Left ventricle myocardium inferior (tissue), 1 donor: Measurements from ENCODE around the gene MACROD2. TPM values are rescaled to one million over a fixed set of nuclear protein-coding genes. Genes with fewer than 3 reads are reported as not detected.

Experiments
- DNase-seq: peaks from one replicate; pipeline ENCODE4 v3.0.0-alpha.2; 2020
- H3K27ac ChIP-seq: fragments of 200-600 bp; replicated peaks from 2 replicates; pipeline ENCODE4 v1.8.0; 2021
- H3K27me3 ChIP-seq: fragments of 200-600 bp; 2 replicates; pipeline ENCODE4 v1.8.0; 2021; ENCODE audit warnings: low read depth
- H3K36me3 ChIP-seq: fragments of 200-600 bp; 2 replicates; pipeline ENCODE4 v1.8.0; 2021
- H3K4me1 ChIP-seq: fragments of 200-600 bp; 2 replicates; pipeline ENCODE4 v1.8.0; 2021
- H3K4me3 ChIP-seq: fragments of 200-600 bp; 2 replicates; pipeline ENCODE4 v1.8.0; 2021; ENCODE audit warnings: mild to moderate bottlenecking, moderate library complexity
- H3K9me3 ChIP-seq: fragments of 200-600 bp; replicated peaks from 2 replicates; pipeline ENCODE4 v1.8.0; 2021
- CTCF ChIP-seq: fragments of 200-600 bp; IDR thresholded peaks from 2 replicates; pipeline ENCODE4 v1.8.0; 2021; ENCODE audit warnings: antibody characterized with exemption, mild to moderate bottlenecking, borderline replicate concordance
- intact Hi-C: fragments of 100-400 bp; cut with micrococcal nuclease; formaldehyde crosslinking; loops from one replicate; pipeline ENCODE4 v1.11.0; 2022
- total RNA-seq: library from RNA; stranded (reverse); fragmentation: NEBNext Ultra II Directional; extraction: Animal tissue kit (Norgen Biotek cat#: 25700); gene quantifications from one replicate; pipeline ENCODE4 v1.2.1, GENCODE V29; 2021
- donor health status: DM: no; HTN: yes; CAD: no; lungs with severe emphysema.

Gene MACROD2
- total RNA-seq, 1 donor from 2014 or later = 3.6 TPM

DNA sequence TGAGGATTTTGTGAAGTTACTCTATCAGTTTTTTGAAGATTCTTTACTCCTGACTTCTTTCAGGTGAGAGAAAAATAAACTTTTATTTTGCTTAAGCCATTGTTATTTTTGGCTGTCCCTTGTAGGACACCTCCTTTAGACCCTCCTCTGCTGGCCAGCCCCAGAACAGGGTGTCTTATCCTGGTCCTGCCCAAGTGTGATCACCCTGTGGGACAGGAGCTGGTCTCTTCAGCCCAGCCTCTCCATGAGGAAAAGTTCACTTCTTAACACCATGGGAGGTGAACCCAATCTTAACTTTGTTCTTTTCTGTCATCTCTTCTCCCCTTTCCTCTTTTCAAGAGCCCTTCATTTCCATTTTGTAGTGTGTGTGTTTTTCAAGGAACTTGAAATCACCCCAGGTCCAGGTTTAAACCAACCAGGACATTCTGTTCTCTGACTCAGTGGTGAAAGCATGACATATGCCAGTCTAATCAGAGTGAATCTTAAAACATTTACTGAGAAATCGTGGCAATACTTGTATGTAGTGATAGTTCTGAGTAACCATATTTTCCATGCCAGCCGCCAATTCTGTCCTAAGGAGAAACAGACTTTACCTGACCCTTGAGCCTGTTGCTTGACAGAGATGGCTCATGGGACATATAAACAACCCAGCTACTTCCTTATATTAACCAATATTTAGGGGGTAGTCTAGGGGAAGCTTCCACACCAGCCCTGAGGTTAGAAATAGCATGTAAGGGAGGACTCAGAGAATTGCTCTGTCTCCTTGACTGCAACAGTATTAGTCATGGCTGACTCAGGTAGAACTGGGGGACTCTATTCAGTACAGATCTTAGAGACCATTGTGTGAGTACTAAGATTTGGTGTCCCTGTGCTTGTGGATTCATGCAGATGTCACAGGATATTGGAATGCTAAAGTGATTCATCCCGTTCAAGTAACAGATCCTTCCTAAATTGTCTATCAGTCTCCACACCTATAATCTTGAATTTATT is 293.3 kb downstream of the MACROD2 start:
- no peaks in the 10 kb centered on the region for H3K4me1 ChIP-seq
- no peak overlapping the region for H3K27ac ChIP-seq
- no peaks in the 10 kb centered on the region for H3K27me3 ChIP-seq
- H3K9me3 ChIP-seq = no peaks in the 10 kb centered on the region
- H3K4me3 ChIP-seq = no peak overlapping the region
- H3K36me3 ChIP-seq = no peaks in the 10 kb centered on the region
- no peak for TF ChIP-seq CTCF
- intact Hi-C loops = no loop called here
- no peak for DNase-seq

DNA sequence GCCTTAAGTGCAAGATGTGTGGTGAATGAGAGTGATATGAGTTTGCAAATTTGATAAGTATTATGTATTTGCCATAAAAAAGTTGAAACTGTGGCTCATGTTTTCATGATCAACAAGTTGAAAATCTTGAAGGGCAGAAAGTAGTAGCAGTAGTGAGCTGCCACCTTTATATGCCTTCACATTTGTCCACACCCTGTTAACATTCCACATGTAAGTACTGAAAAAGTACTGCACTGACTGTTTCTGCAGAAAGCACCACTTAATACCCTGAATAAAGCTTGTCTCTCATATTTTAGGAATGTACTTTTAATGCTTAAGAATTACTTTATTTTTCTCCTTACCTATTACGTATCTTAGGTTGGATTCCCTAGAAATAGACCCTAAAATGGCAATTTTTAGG is 296.2 kb downstream of the MACROD2 start:
- Histone ChIP-seq H3K27ac (no peak overlapping the region), H3K4me1 (no peaks in the 10 kb centered on the region), H3K9me3 (no peaks in the 10 kb centered on the region), H3K4me3 (no peak overlapping the region), H3K27me3 (no peaks in the 10 kb centered on the region), H3K36me3 (no peaks in the 10 kb centered on the region)
- TF ChIP-seq CTCF = no peak
- no peak for DNase-seq
- intact Hi-C loops = no loop called here

- intact Hi-C loops = no loop called here
- Histone ChIP-seq H3K27ac (no peak overlapping the region), H3K9me3 (no peaks in the 10 kb centered on the region), H3K4me1 (no peaks in the 10 kb centered on the region), H3K36me3 (no peaks in the 10 kb centered on the region), H3K27me3 (no peaks in the 10 kb centered on the region), H3K4me3 (no peak overlapping the region)
- TF ChIP-seq CTCF = no peak
- no peak for DNase-seq
These were observed 299.9 kb downstream of the MACROD2 start for GRCh38 chr20:14295238-14295637.

- TF ChIP-seq CTCF = no peak
- no peak overlapping the region for H3K4me3 ChIP-seq
- H3K9me3 ChIP-seq = no peaks in the 10 kb centered on the region
- DNase-seq = no peak
- H3K27ac ChIP-seq = no peak overlapping the region
- H3K4me1 ChIP-seq = no peaks in the 10 kb centered on the region
- no peaks in the 10 kb centered on the region for H3K27me3 ChIP-seq
- intact Hi-C loops = no loop called here
- no peaks in the 10 kb centered on the region for H3K36me3 ChIP-seq
These were observed 300.5 kb downstream of the MACROD2 start for GRCh38 chr20:14295770-14296309.

DNA sequence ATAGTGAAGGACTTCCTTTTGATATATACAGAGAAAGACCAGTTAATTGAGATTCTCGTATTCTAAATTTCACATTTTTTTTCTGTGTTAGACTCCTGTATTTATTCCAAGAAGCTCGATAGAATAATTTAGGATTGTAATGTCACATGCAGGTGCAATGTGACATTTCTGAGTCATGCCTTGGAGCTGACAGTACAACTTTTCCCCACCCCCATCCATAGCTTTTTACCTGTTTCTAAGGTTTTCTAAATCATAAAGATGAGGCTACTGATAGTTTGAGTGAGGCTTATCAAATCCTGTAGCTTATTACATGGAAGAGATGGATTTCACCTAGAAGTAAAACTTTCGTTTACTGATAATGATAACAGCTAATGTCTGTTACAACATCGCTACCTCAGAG is 304.5 kb downstream of the MACROD2 start:
- no peak for TF ChIP-seq CTCF
- Histone ChIP-seq H3K36me3 (no peaks in the 10 kb centered on the region), H3K4me1 (no peaks in the 10 kb centered on the region), H3K4me3 (no peak overlapping the region), H3K27ac (no peak overlapping the region), H3K27me3 (no peaks in the 10 kb centered on the region), H3K9me3 (peaks cover 10% of the 10 kb centered on the region)
- DNase-seq = no peak
- intact Hi-C loops = no loop called here
